Large intestine (tissue), 3 donors: ENCODE results near the gene NR6A1. TPM values are rescaled to one million over a fixed set of nuclear protein-coding genes. Genes with fewer than 3 reads are reported as not detected.

Experiments
- DNase-seq, 2 donors: peaks; one replicate each; pipeline versions ENCODE4 v3.0.0 to v3.0.0-alpha.2; 2013
- H3K27ac ChIP-seq: one replicate; pipeline ENCODE4 v1.5.1; 2013; ENCODE audit warnings: low read length
- H3K27me3 ChIP-seq: 2 replicates; pipeline ENCODE4 v1.6.1; 2013; ENCODE audit warnings: low read length; ENCODE audit not compliant: control insufficient read depth, insufficient read depth
- H3K36me3 ChIP-seq: 2 replicates; pipeline ENCODE4 v1.6.1; 2013; ENCODE audit warnings: low read length; ENCODE audit not compliant: control insufficient read depth, insufficient read depth
- H3K4me1 ChIP-seq: one replicate; pipeline ENCODE4 v1.6.1; 2013; ENCODE audit warnings: low read length; ENCODE audit not compliant: control insufficient read depth, insufficient read depth
- H3K4me3 ChIP-seq: one replicate; pipeline ENCODE4 v1.5.1; 2013; ENCODE audit warnings: low read length
- H3K9me3 ChIP-seq: one replicate; pipeline ENCODE4 v1.6.1; 2013; ENCODE audit warnings: mild to moderate bottlenecking, low read depth, low read length, moderate library complexity; ENCODE audit not compliant: control insufficient read depth
- WGBS: methylation state at CpG from one replicate; pipeline ENCODE4 v1.1.5; 2013; ENCODE audit warnings: low lambda C conversion rate; ENCODE audit not compliant: insufficient coverage; 5-methylcytosine and 5-hydroxymethylcytosine counted together
- polyA plus RNA-seq: library from polyadenylated mRNA; unstranded; fragments of 120-200 nt; gene quantifications from one replicate; pipeline ENCODE4 v1.2.1, GENCODE V29; 2013

The NR6A1 gene
- polyA plus RNA-seq, 1 donor = 5.0 TPM

DNA sequence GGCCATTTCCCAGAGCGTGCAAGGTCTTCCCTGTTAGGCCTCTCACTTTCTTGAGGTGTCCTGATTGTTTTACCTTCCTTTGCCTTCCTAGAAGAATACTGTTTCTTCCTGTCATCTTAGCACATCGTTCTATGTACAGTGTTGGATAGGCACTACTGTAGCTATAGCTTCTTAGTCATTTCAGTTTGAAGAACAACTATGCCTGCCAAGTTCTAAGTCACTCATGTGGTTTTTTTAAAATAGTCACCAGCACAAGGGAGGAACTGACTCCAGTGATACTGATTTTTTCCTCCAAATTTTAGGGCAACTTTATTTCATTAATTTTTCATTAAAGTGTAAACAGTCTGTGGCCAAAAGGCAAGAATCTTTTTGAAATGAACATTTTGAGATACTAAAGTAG lies 141.5 kb downstream of the NR6A1 start:
- Histone ChIP-seq H3K27ac (no peak overlapping the region), H3K27me3 (no peaks in the 10 kb centered on the region), H3K4me1 (no peaks in the 10 kb centered on the region), H3K9me3 (no peaks in the 10 kb centered on the region), H3K36me3 (no peaks in the 10 kb centered on the region), H3K4me3 (no peak overlapping the region)
- 80% methylated on average over 1 of the region's 2 CpGs for WGBS
- DNase-seq = no peak

DNA sequence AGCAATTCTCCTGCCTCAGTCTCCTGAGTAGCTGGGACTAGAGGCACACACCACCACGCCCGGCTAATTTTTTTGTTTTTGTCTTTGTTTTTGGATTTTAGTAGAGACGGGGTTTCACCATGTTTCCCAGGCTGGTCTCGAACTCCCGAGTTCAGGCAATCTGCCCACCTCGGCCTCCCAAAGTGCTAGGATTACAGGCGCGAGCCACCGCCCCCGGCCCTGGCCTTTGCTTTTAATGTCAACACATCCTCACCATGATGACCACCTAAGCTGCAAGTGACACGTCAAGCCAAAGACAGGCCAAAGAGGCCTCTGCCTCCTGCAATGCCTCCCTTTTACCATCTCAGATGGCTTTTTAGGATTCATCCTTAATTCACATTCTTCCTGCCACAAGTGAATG lies 142.4 kb downstream of the NR6A1 start:
- WGBS = no CpG with 5 or more reads among the region's 11 CpGs
- H3K27me3 ChIP-seq = no peaks in the 10 kb centered on the region
- no peak overlapping the region for H3K27ac ChIP-seq
- no peaks in the 10 kb centered on the region for H3K4me1 ChIP-seq
- no peak overlapping the region for H3K4me3 ChIP-seq
- no peak for DNase-seq
- H3K36me3 ChIP-seq = no peaks in the 10 kb centered on the region
- no peaks in the 10 kb centered on the region for H3K9me3 ChIP-seq

GRCh38 chr9:124626276-124626675 lies 144.8 kb downstream of the NR6A1 start:
- Histone ChIP-seq H3K9me3 (no peaks in the 10 kb centered on the region), H3K4me3 (no peak overlapping the region), H3K4me1 (no peaks in the 10 kb centered on the region), H3K36me3 (no peaks in the 10 kb centered on the region), H3K27ac (no peak overlapping the region), H3K27me3 (no peaks in the 10 kb centered on the region)
- WGBS = no CpG with 5 or more reads among the region's 4 CpGs
- DNase-seq = no peak

- no CpG with 5 or more reads among the region's 6 CpGs for WGBS
- Histone ChIP-seq H3K4me1 (no peaks in the 10 kb centered on the region), H3K27ac (no peak overlapping the region), H3K4me3 (no peak overlapping the region), H3K36me3 (no peaks in the 10 kb centered on the region), H3K27me3 (no peaks in the 10 kb centered on the region), H3K9me3 (no peaks in the 10 kb centered on the region)
- DNase-seq = no peak
Measured at GRCh38 chr9:124625087-124625486, 146.0 kb downstream of the NR6A1 start.

GRCh38 chr9:124624735-124624992 lies 146.4 kb downstream of the NR6A1 start:
- Histone ChIP-seq H3K27me3 (no peaks in the 10 kb centered on the region), H3K27ac (no peak overlapping the region), H3K4me1 (no peaks in the 10 kb centered on the region), H3K9me3 (no peaks in the 10 kb centered on the region), H3K36me3 (no peaks in the 10 kb centered on the region), H3K4me3 (no peak overlapping the region)
- WGBS = no CpG with 5 or more reads among the region's 1 CpG
- DNase-seq = no peak

DNA sequence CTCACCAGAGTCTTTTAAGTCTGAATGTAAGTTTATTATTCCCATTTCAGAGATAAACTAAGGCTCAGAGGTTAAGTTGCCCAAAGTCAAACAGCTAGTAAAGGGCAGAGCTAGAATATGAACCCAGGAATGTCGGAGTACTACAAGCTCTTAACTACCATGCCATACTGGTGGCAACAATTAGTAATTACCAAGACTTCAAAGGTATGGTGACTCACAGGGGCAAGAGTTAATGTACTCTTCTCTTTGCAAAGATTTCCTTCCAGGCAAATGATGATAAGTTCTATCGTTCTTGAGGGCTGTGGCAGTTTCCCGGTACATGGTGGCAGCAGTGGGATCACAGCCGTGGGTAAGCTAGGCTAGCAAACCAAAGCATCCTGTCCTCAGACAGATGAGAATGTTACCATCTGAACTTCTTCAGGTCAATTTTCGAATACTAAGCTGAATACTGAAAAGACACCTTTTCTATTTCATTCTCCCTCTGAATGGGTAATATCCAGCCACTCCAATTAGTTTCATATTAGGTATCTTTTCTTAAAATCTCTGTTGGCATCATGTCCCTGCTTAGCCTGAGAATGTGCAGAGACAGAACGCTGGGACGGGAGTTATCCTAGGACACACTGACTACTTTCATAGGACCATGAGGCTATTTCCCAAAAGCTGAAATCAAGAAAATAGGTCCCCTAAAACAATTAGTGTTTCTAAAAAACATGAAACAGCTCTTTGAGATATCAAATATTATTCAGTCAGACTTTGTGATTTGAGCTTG lies 147.0 kb downstream of the NR6A1 start:
- H3K36me3 ChIP-seq = no peaks in the 10 kb centered on the region
- H3K4me1 ChIP-seq = no peaks in the 10 kb centered on the region
- H3K4me3 ChIP-seq = no peak overlapping the region
- no peak overlapping the region for H3K27ac ChIP-seq
- WGBS = no CpG with 5 or more reads among the region's 7 CpGs
- DNase-seq = no peak
- no peaks in the 10 kb centered on the region for H3K27me3 ChIP-seq
- no peaks in the 10 kb centered on the region for H3K9me3 ChIP-seq

DNA sequence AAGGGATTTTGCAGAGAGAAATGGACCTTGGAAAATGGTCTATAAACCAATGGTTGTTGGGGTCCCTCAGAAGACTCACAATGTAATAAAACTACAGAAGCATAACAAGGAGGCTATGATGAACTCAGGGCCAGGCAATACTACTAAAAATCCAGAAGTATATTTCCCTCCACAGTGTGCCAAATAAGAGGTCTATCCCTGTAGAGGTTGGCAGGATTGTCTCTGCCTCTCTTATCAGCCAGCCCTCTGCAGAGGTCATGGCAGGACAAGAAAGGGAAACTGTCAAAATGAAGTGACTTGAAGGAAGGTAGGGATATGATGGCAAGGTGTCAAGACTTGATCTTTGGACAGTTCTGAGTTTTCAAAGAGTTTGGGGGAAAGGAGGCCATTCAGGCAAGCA lies 148.2 kb downstream of the NR6A1 start:
- Histone ChIP-seq H3K27me3 (no peaks in the 10 kb centered on the region), H3K9me3 (no peaks in the 10 kb centered on the region)

DNA sequence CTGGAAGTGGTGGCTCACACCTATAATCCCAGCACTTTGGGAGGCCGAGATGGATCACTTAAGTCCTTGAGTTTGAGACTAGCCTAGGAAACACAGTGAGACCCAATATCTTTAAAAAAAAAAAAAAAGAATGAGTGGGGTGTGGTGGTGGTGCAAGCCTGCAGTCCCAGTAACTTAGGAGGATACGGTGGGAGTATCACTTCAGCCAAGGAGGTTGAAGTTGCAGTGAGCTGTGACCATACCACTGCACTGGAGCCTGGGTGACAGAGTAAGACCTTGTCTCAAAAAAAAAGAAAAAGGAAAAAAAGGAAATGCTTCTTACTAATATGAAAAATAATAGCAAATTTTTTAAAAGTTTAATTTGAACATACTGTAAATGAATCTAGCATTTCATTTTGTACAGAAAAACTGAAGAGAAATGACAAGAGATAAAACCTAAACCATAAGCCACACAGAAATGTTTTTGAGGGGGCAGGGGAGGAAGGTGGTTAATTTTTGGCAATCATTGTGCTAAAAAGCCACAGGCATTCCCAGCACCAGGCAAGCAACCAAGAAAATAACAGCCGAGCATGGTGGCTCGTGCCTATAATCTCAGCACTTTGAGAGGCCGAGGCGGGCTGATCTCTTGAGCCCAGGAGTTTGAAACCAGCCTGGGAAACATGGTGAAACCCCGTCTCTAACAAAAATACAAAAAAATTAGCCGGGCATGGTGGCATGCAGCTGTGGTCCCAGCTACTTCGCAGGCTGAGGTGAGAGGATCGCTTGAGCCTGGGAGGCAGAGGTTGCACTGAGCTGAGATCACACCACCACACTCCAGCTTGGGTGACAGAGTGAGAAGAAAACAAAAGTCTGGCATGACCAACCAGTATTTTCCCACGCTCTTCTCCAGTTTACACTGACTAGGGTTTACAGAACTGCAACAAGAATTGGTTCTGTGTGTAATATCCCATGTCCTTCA lies 149.5 kb downstream of the NR6A1 start:
- 100% methylated on average over 1 of the region's 11 CpGs for WGBS
- Histone ChIP-seq H3K27ac (no peak overlapping the region), H3K4me1 (no peaks in the 10 kb centered on the region), H3K27me3 (no peaks in the 10 kb centered on the region), H3K36me3 (no peaks in the 10 kb centered on the region), H3K9me3 (no peaks in the 10 kb centered on the region), H3K4me3 (no peak overlapping the region)
- no peak for DNase-seq

More for the DNA sequence above, 148.2 kb downstream of the NR6A1 start:
- Histone ChIP-seq H3K36me3 (no peaks in the 10 kb centered on the region), H3K4me1 (no peaks in the 10 kb centered on the region), H3K4me3 (no peak overlapping the region), H3K27ac (no peak overlapping the region)
- no peak for DNase-seq

- H3K4me3 ChIP-seq = no peak overlapping the region
- H3K27ac ChIP-seq = no peak overlapping the region
- no peaks in the 10 kb centered on the region for H3K36me3 ChIP-seq
- no peaks in the 10 kb centered on the region for H3K4me1 ChIP-seq
- no peaks in the 10 kb centered on the region for H3K9me3 ChIP-seq
- WGBS = 60% methylated on average over 1 of the region's 3 CpGs
- no peaks in the 10 kb centered on the region for H3K27me3 ChIP-seq
- DNase-seq = no peak
Measured at GRCh38 chr9:124618476-124618875, 152.6 kb downstream of the NR6A1 start.

GRCh38 chr9:124617477-124618141 lies 153.5 kb downstream of the NR6A1 start:
- DNase-seq = peak; percentile 52 to 54
- H3K36me3 ChIP-seq = no peaks in the 10 kb centered on the region
- no peak overlapping the region for H3K27ac ChIP-seq
- H3K27me3 ChIP-seq = no peaks in the 10 kb centered on the region
- no peak overlapping the region for H3K4me3 ChIP-seq
- WGBS = no CpG with 5 or more reads among the region's 3 CpGs
- H3K4me1 ChIP-seq = no peaks in the 10 kb centered on the region
- H3K9me3 ChIP-seq = no peaks in the 10 kb centered on the region
